DND-41 (cell line): ENCODE measurements around the gene STEAP4.

Experiments
- EZH2 ChIP-seq: IDR thresholded peaks from 3 replicates; pipeline ENCODE4 v1.6.1; 2012; ENCODE audit warnings: borderline replicate concordance, low read depth, mild to moderate bottlenecking, moderate library complexity, low read length, inconsistent platforms; ENCODE audit not compliant: severe bottlenecking
- TF ChIP-seq, protein P1 (sequence below): IDR thresholded peaks from 2 replicates; pipeline ENCODE4 v1.5.1; 2012; ENCODE audit warnings: borderline replicate concordance, low read length, moderate library complexity, mild to moderate bottlenecking; ENCODE audit not compliant: poor library complexity, severe bottlenecking; ENCODE audit errors: extremely low read depth

DNA sequence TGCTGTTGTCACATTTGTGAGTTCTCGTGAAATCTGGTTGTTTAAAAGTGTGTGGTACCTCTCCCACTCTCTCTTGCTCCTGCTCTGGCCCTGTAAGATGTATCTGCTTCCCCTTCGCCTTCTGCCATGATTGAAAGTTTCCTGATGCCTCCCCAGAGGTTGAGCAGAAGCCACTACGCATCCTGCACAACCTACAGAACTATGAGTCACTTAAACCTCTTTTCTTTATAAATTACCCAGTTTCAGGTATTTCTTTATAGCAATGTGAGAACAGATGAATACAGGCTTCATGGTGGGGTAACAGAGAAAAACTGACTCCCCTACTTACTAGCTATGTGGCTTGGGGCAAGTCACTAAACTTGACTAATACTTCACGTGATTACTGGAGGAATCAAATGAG lies 18.0 kb upstream of the STEAP4 start:
- TF ChIP-seq, protein P1, sequence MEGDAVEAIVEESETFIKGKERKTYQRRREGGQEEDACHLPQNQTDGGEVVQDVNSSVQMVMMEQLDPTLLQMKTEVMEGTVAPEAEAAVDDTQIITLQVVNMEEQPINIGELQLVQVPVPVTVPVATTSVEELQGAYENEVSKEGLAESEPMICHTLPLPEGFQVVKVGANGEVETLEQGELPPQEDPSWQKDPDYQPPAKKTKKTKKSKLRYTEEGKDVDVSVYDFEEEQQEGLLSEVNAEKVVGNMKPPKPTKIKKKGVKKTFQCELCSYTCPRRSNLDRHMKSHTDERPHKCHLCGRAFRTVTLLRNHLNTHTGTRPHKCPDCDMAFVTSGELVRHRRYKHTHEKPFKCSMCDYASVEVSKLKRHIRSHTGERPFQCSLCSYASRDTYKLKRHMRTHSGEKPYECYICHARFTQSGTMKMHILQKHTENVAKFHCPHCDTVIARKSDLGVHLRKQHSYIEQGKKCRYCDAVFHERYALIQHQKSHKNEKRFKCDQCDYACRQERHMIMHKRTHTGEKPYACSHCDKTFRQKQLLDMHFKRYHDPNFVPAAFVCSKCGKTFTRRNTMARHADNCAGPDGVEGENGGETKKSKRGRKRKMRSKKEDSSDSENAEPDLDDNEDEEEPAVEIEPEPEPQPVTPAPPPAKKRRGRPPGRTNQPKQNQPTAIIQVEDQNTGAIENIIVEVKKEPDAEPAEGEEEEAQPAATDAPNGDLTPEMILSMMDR = no peak
- TF ChIP-seq EZH2 = no peak
